HG02588 (cell line): ENCODE measurements around the gene PRSS21.

Source experiments
- ATAC-seq: cut with Tn5 transposase; IDR thresholded peaks from one replicate; pipeline ENCODE4 v1.9.1; 2021; ENCODE audit warnings: mild to moderate bottlenecking, moderate library complexity; ENCODE audit not compliant: unreplicated experiment

The PRSS21 gene

DNA sequence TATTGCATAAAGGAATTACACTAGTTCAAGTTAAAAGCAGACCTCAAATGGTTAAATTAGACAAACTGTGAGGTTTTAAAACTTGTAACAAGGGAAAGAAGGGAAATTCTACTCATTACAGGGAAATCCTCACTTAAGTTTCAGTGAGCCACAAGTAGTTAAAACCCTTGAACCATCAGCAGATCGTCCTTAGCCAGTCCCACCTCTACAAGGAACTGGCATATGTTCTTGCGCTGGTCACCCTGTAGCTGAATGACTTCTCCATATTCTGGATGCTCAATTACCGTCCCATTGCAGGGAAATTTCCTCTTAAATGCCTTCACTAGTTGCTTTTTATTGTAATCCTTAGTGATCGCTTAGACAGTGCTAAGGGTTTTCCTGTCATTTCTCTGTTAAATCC, 5.5 kb downstream of the PRSS21 start:
- no peak for ATAC-seq

- no peak for ATAC-seq
These were observed 7.6 kb downstream of the PRSS21 start for GRCh38 chr16:2824626-2825025.

DNA sequence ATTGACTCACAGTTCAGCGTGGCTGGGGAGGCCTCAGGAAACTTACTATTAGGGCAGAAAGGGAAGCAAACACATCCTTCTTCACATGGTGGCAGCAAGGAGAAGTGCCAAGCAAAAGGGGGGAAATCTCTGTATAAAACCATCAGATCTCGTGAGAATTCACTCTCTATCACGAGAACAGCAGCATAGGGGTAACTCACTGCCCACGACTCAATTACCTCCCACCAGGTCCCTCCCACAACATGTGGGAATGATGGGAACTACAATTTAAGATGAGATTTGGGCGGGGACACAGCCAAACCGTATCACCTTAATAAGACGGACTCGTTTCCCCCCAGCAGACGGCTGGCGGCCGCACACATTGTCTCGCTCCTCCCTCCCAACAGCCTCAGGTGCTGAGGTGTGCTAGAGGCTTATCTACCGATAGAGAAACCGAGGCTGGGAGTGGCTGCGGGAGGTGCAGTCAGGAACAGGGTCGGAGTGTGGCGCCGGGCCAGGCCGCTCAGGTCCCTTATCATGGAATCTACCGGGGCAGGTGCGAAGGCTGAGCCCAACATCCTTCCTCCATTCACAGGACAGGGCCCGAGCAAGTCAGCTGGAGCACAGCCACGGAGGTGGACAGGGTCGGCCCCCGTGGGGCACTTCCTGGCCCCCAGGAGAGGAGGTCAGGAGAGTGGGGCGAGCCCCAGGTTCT, 8.2 kb downstream of the PRSS21 start:
- ATAC-seq: no peak

DNA sequence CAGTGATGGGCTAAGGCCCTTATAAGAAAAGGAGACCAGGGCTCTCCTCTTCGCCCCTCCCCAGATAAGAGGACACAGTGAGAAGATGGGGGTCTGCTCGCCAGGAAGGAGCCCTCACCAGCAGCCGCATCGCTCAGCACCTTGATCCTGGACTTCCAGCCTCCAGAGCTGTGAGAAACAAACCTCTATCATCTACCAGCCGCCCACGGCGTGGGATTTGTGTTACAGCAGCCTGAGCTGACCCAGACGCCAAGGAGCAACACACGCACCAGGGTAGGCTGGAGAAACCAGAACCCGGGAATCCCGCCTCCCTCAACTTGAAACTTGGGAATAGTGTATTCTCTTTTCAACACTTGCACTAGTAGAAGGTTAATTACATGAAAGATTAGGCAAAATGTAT, 8.9 kb downstream of the PRSS21 start:
- no peak for ATAC-seq

DNA sequence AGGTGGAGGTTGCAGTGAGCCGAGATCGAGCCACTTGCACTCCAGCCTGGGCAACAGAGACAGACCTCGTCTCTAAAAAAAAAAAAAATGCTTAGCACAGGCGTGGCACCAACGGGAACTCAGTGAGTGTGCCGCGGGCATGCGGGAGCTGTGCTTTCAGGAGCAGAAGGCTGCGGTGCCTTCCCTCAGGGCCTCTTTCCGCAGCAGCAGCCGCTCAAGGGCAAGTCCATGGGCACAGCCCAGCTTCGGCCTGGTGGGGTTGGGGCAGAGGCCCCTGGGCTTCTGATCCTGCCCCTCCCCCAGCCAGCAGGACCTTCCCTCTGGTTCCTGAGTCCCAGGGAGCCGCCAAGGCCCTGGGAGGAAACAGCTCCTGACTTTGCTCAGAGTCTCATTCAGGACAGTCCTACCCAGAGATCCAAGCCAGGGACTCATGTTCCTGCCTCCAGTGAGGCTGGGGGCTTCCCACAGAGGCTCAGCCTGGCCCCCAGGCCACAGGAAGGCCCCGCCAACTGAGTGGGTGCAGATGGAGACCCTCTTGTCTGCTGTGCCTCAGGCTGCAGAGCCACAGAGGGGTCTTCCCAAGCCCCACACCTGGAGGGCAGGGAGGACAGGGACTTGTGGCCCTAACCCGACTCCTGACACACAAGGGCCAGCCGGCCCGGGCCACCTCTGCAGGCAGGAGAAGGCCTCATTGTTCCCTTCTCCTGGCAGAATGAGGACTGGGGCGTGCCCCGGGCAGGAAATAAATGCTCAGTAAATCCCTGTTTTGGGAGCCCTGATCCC, 9.7 kb downstream of the PRSS21 start:
- no peak for ATAC-seq

DNA sequence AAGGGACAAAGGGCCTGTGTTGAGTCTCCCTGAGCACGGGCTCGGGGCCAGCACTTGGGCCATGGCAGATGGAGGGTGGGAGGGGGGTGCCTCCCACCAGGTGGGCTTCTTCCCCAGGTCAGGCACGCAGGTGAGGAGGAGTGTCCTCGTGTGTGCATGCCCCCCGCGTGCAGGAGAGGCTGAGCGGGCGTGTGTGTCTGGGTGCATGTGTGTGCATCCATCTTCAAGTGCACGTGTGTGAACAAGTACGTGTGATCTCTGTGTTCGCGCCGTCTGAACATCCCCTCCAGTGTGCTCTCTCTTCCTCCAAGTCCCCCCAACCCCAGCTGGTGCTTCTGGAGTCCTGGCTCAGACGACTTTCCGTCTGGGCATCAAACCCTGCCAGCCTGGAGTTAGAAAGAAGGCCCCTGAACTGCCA, 10.3 kb downstream of the PRSS21 start:
- ATAC-seq: no peak

- no peak for ATAC-seq
These were observed 10.9 kb downstream of the PRSS21 start for GRCh38 chr16:2827831-2828520.

GRCh38 chr16:2828521-2828840, 11.4 kb downstream of the PRSS21 start:
- no peak for ATAC-seq

- ATAC-seq: no peak
These were observed 11.9 kb downstream of the PRSS21 start for GRCh38 chr16:2828876-2829430.

DNA sequence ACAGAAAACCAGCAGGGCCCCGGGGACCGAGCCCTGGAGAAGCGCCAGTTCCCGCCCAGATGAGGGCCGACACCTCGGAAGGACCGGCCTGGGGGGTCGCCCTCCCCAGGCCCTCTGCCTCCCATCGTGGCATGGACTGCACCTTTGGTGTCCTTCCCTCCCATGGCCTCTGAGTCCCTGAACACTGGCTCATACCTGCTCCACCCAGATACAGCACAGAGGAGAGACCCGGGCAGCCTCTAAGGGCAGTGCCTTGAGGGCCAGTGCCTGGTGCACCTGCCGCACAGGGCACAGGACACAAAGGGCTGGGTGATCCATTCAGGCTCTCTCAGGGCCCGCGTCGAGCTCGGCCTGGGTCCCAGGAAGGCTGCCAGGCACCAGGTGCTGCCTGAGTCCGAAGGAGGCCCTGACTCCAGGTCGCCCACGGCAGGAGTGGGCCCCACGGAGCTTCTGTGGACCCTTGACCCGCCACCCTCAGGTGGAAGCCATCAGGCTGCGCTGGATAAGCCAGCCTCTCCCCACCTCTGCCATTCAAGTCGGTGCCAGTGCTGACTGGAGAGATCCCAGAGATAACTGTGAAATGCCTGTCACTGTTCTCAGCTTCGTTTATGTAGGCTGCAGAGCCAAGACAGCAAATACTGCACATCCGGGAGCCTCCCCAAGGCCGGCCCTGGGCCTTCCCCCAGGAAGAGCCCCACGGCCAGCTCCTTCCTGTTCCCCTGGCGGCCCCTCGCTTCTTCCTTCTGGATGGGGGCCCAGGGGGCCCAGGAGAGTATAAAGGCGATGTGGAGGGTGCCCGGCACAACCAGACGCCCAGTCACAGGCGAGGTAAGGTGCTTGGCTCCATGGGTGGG, 12.7 kb downstream of the PRSS21 start, which contains the start of gene ZG16B:
TSS of gene ZG16B (plus strand) at position 803 of the 854 bp plus-strand sequence. CDS start 139 bp downstream, outside the sequence.
- ATAC-seq: no peak

DNA sequence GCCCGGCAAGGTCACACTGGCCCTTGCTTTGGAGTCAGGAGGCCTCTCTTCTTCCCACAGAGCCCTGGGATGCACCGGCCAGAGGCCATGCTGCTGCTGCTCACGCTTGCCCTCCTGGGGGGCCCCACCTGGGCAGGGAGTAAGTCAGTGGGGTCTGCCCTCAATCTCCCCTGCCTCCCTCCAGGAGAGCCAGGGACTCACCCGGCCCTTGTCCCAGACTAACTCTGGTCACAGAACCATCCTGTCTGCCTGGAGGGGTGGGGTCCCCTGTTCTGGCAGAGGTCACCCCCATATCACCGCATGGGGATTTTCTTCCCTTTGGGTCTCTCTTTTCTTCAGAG, 13.3 kb downstream of the PRSS21 start:
- no peak for ATAC-seq

GRCh38 chr16:2831203-2831602, 14.2 kb downstream of the PRSS21 start:
- ATAC-seq: no peak

- ATAC-seq: no peak
These were observed 16.7 kb downstream of the PRSS21 start for GRCh38 chr16:2833776-2834175.

DNA sequence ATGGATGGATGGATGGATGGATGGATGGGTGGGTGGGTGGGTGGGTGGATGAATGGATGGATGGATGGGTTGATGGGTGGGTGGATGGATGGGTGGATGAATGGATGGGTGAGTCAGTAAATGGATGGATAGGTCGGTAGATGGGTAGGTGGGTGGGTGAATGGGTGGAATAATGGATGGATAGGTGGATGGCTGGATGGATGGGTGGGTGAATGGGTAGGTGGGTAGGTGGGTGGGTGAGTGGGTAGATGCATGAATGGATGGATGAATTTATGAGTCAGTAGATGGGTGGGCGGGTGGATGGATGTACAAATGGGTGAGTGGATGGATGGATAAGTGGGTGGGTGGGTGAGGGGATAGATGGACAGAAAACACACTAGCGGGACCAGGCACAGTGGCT, 17.9 kb downstream of the PRSS21 start:
- ATAC-seq: no peak

DNA sequence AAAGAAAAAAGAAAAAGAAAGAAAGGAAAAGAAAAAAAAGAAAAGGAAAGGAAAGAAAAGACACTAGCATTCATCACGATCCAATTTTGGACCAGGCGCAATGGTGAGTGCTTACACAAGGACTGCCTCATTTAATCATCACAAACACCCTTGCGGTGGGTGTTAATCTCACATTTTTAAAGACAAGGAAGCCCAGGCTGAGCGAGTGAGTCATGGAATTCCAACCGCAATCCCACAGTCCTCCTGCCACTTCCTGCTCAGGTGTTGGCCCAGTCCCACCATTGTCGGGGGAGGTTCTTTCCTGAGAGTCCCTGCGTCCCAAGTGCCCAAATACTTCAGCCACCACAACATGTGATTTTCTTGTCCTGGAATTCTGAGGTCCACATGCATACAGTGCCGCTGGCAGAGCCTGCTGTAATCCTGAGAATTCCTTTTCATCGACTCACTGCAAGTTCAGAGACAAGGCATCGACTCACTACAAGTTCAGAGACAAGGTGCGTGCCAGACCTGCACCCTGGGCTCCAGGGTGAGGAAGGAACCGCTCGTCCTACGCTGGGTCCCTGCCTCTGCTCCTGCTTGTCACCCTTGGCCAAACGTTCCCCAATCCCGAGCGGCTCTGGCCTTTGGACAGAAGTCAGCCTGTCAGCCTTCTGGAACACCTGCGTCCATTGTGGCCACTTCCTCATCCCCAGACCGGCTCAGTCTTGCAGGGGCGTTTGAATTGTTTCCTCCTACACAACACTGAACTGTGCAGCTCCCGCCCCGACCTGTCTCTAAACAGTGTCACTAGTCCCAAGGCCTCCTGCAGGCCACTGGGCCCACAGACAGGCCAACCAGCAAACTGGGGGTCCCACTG, 18.8 kb downstream of the PRSS21 start:
- no peak for ATAC-seq

- ATAC-seq: no peak
These were observed 19.8 kb downstream of the PRSS21 start for GRCh38 chr16:2836646-2837508.

- ATAC-seq: no peak
These were observed 21.9 kb downstream of the PRSS21 start for GRCh38 chr16:2838928-2839327.

DNA sequence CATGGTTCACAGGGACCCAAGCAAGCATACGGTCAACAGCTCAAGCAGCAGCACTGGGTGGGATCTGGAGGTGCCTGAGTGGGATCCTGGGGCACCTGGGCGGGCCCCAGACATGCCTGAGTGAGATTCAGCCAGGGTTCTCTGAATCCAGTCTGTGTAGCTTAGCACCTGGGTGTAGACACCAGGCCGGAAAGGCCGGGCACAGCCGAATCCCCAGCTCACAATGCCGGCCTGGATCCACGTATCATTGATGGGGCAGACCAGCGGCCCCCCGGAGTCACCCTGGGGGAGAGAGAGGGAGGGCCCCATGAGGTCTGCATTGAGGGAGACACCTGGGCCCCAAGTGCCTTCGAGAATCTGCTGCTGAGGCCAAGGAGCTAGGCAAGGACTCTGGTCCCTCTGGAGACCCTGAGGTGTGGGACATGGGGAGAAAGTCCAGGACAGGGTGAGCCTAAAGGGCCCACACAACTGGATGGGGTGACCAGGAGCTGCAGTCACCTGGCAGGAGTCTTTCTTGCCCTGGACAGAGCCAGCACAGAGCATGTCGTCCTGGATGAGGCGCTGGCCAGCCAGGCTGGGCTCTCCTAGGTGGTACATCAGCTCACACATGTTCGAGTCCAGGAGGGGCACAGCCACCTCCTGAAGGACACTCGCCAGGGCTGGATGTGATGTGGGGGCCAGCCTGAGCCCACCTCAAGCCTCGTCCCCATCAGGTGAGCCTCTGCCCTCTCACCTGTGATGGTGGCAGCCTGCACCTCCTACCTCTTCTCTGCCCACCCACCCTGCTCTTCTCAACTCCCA, 22.8 kb downstream of the PRSS21 start:
- ATAC-seq: no peak
